Astrocyte of the hippocampus (primary cell): ENCODE data around the gene LYPD3.
"Not testable (repeated sequence)": the region's sequence is repeated elsewhere in the genome, so short reads cannot be mapped to it uniquely, and the experiment has no call there.

ENCODE experiments used
- DNase-seq: peaks from one replicate; pipeline ENCODE4 v3.0.0; 2011; ENCODE audit warnings: low read depth, low spot score

Gene LYPD3

GRCh38 chr19:43462383-43462782 lies 3.0 kb downstream of the LYPD3 start:
- DNase-seq: no peak

GRCh38 chr19:43461303-43461702 lies 4.1 kb downstream of the LYPD3 start:
- no peak for DNase-seq

GRCh38 chr19:43460362-43461016 lies 4.9 kb downstream of the LYPD3 start:
- DNase-seq: no peak

- DNase-seq: no peak
These were observed 7.6 kb downstream of the LYPD3 start for GRCh38 chr19:43457809-43458208.

GRCh38 chr19:43455321-43456113 lies 9.9 kb downstream of the LYPD3 start:
- no peak for DNase-seq

GRCh38 chr19:43454031-43454430 lies 11.4 kb downstream of the LYPD3 start:
- DNase-seq: no peak

- DNase-seq: no peak
These were observed 12.8 kb downstream of the LYPD3 start for GRCh38 chr19:43452582-43452981.

- DNase-seq: peak; percentile 83
These were observed 14.8 kb downstream of the LYPD3 start for GRCh38 chr19:43450545-43450997.

- no peak for DNase-seq
These were observed 17.8 kb downstream of the LYPD3 start for GRCh38 chr19:43447655-43448054.

- peak; percentile 88 for DNase-seq
These were observed 18.5 kb downstream of the LYPD3 start for GRCh38 chr19:43446746-43447489.

GRCh38 chr19:43445426-43445825 lies 20.0 kb downstream of the LYPD3 start:
- no peak for DNase-seq

- no peak for DNase-seq
These were observed 20.7 kb downstream of the LYPD3 start for GRCh38 chr19:43444531-43445287.

GRCh38 chr19:43444091-43444490 lies 21.3 kb downstream of the LYPD3 start:
- DNase-seq: not testable (repeated sequence)

- no peak for DNase-seq
These were observed 23.7 kb downstream of the LYPD3 start for GRCh38 chr19:43441716-43442115.

- no peak for DNase-seq
These were observed 25.7 kb downstream of the LYPD3 start for GRCh38 chr19:43439709-43440063.

- no peak for DNase-seq
These were observed 26.2 kb downstream of the LYPD3 start for GRCh38 chr19:43439032-43439708.

GRCh38 chr19:43438291-43439031 lies 26.9 kb downstream of the LYPD3 start:
- DNase-seq: no peak

- DNase-seq: no peak
These were observed 27.7 kb downstream of the LYPD3 start for GRCh38 chr19:43437712-43438111.

GRCh38 chr19:43437284-43437683 lies 28.1 kb downstream of the LYPD3 start:
- not testable (repeated sequence) for DNase-seq

- no peak for DNase-seq
These were observed 29.6 kb downstream of the LYPD3 start for GRCh38 chr19:43435775-43436174.
